Measurements from ENCODE around the gene RTTN. TPM values are rescaled to one million over a fixed set of nuclear protein-coding genes. Genes with fewer than 3 reads are reported as not detected.

RTTN gene
- total RNA-seq, 1 donor from 2014 or later = 31.3 TPM

GRCh38 chr18:70089858-70090257 lies 115.6 kb downstream of the RTTN start:
- TF ChIP-seq CTCF (IDR thresholded peaks at IDR 0.05; ENCODE audit: insufficient read depth, low read length, severe bottlenecking) = no peak
- Histone ChIP-seq H3K27me3 (ENCODE audit: control insufficient read depth, insufficient read depth, low read length) (no peaks in the 10 kb centered on the region), H3K36me3 (ENCODE audit: control insufficient read depth, insufficient read depth, low read length) (no peaks in the 10 kb centered on the region), H3K4me3 (ENCODE audit: low read depth, low read length) (no peak overlapping the region)
- no peak for FAIRE-seq
- no peak for DNase-seq (ENCODE audit: low read depth)

GRCh38 chr18:70086085-70086484 lies 119.4 kb downstream of the RTTN start:
- no peak for TF ChIP-seq CTCF (IDR thresholded peaks at IDR 0.05; ENCODE audit: insufficient read depth, low read length, severe bottlenecking)
- no peak for DNase-seq (ENCODE audit: low read depth)
- no peaks in the 10 kb centered on the region for H3K27me3 ChIP-seq (ENCODE audit: control insufficient read depth, insufficient read depth, low read length)
- no peak for FAIRE-seq
- no peaks in the 10 kb centered on the region for H3K36me3 ChIP-seq (ENCODE audit: control insufficient read depth, insufficient read depth, low read length)
- no peak overlapping the region for H3K4me3 ChIP-seq (ENCODE audit: low read depth, low read length)

- TF ChIP-seq CTCF (IDR thresholded peaks at IDR 0.05; ENCODE audit: insufficient read depth, low read length, severe bottlenecking) = no peak
- Histone ChIP-seq H3K36me3 (ENCODE audit: control insufficient read depth, insufficient read depth, low read length) (no peaks in the 10 kb centered on the region), H3K27me3 (ENCODE audit: control insufficient read depth, insufficient read depth, low read length) (no peaks in the 10 kb centered on the region), H3K4me3 (ENCODE audit: low read depth, low read length) (no peak overlapping the region)
- FAIRE-seq (no peak), DNase-seq (ENCODE audit: low read depth) (no peak)
Observed at GRCh38 chr18:70085641-70086040, 119.8 kb downstream of the RTTN start.

- no peak for FAIRE-seq
- H3K36me3 ChIP-seq (ENCODE audit: control insufficient read depth, insufficient read depth, low read length) = no peaks in the 10 kb centered on the region
- DNase-seq (ENCODE audit: low read depth) = no peak
- H3K27me3 ChIP-seq (ENCODE audit: control insufficient read depth, insufficient read depth, low read length) = no peaks in the 10 kb centered on the region
- no peak overlapping the region for H3K4me3 ChIP-seq (ENCODE audit: low read depth, low read length)
- no peak for TF ChIP-seq CTCF (IDR thresholded peaks at IDR 0.05; ENCODE audit: insufficient read depth, low read length, severe bottlenecking)
Observed at GRCh38 chr18:70082430-70082829, 123.1 kb downstream of the RTTN start.

- TF ChIP-seq CTCF (IDR thresholded peaks at IDR 0.05; ENCODE audit: insufficient read depth, low read length, severe bottlenecking) = no peak
- H3K27me3 ChIP-seq (ENCODE audit: control insufficient read depth, insufficient read depth, low read length) = no peaks in the 10 kb centered on the region
- H3K4me3 ChIP-seq (ENCODE audit: low read depth, low read length) = no peak overlapping the region
- DNase-seq (ENCODE audit: low read depth) (no peak), FAIRE-seq (no peak)
- no peaks in the 10 kb centered on the region for H3K36me3 ChIP-seq (ENCODE audit: control insufficient read depth, insufficient read depth, low read length)
Observed at GRCh38 chr18:70078106-70078505, 127.4 kb downstream of the RTTN start.

GRCh38 chr18:70075906-70076305 lies 129.6 kb downstream of the RTTN start:
- no peak for TF ChIP-seq CTCF (IDR thresholded peaks at IDR 0.05; ENCODE audit: insufficient read depth, low read length, severe bottlenecking)
- Histone ChIP-seq H3K36me3 (ENCODE audit: control insufficient read depth, insufficient read depth, low read length) (no peaks in the 10 kb centered on the region), H3K27me3 (ENCODE audit: control insufficient read depth, insufficient read depth, low read length) (no peaks in the 10 kb centered on the region), H3K4me3 (ENCODE audit: low read depth, low read length) (no peak overlapping the region)
- no peak for DNase-seq (ENCODE audit: low read depth)
- FAIRE-seq = no peak

Data from bronchial epithelial cell (primary cell).